HepG2 (cell line): ENCODE data around the gene SNX11. TPM values are rescaled to one million over a fixed set of nuclear protein-coding genes. Genes with fewer than 3 reads are reported as not detected.

ENCODE experiments used
- HNRNPL ChIP-seq: fragments of 200-400 bp; formaldehyde crosslinking; IDR thresholded peaks from 2 replicates; pipeline ENCODE4 v1.6.1; 2017; ENCODE audit warnings: mild to moderate bottlenecking, low read depth, low read length
- NR2F6 ChIP-seq, 2 experiments: IDR thresholded peaks; 2 replicates each; pipeline ENCODE4 v1.6.1; 2016; ENCODE audit warnings: antibody characterized with exemption in 1 of 2, mild to moderate bottlenecking in 1 of 2
- RBM22 ChIP-seq: fragments of 200-400 bp; formaldehyde crosslinking; optimal IDR thresholded peaks from 2 replicates; pipeline ENCODE3; 2017; ENCODE audit warnings: mild to moderate bottlenecking, low read length, moderate library complexity
- THRA ChIP-seq: sonication (generic); formaldehyde crosslinking; IDR thresholded peaks from 2 replicates; pipeline ENCODE4 v1.4.0; 2020; ENCODE audit warnings: missing genetic modification reagents, borderline replicate concordance
- ZBED4 ChIP-seq: sonication (generic); formaldehyde crosslinking; IDR thresholded peaks from 2 replicates; pipeline ENCODE4 v1.4.0; 2020; ENCODE audit warnings: missing genetic modification reagents, borderline replicate concordance
- ZMYM3 ChIP-seq: sonication (generic); formaldehyde crosslinking; IDR thresholded peaks from 2 replicates; pipeline ENCODE4 v1.5.1; 2020; ENCODE audit warnings: mild to moderate bottlenecking, missing genetic modification reagents
- ZNF207 ChIP-seq: fragments of 450-650 bp; IDR thresholded peaks from 2 replicates; pipeline ENCODE4 v1.6.1; 2016; ENCODE audit warnings: antibody characterized with exemption, borderline replicate concordance
- ZNF3 ChIP-seq: IDR thresholded peaks from 2 replicates; pipeline ENCODE4 v1.7.0; 2017; ENCODE audit warnings: inconsistent platforms
- ZNF318 ChIP-seq: sonication (generic); formaldehyde crosslinking; IDR thresholded peaks from 2 replicates; pipeline ENCODE4 v1.4.0; 2020; ENCODE audit warnings: mild to moderate bottlenecking, missing genetic modification reagents
- ZNF414 ChIP-seq: sonication (generic); formaldehyde crosslinking; IDR thresholded peaks from 2 replicates; pipeline ENCODE4 v1.5.0; 2020; ENCODE audit warnings: missing genetic modification reagents
- ZNF710 ChIP-seq: sonication (generic); formaldehyde crosslinking; IDR thresholded peaks from 2 replicates; pipeline ENCODE4 v1.5.0; 2020; ENCODE audit warnings: mild to moderate bottlenecking, missing genetic modification reagents, borderline replicate concordance
- polyA plus RNA-seq, 8 experiments: library from polyadenylated mRNA; depleted of rRNA in 3 of 8; stranded (reverse) in 7 of 8; unstranded in 1 of 8; fragments of >200 nt; fragmentation: Illumina TruSeq in 4 of 8; extraction: Trizol in 4 of 8; gene quantifications; 2 replicates each; pipeline versions ENCODE4 v1.2.1 to v1.2.3, GENCODE V29; 2011 to 2016; ENCODE audit warnings: low read depth in 4 of 8, missing spikeins in 1 of 8, mixed read lengths in 1 of 8; ENCODE audit not compliant: insufficient read depth in 1 of 8
- total RNA-seq, 5 experiments: library from RNA; depleted of rRNA; stranded (reverse); fragments of >200 nt; fragmentation: Illumina TruSeq; extraction: Trizol; gene quantifications; 2 replicates each; pipeline ENCODE4 v1.2.3, GENCODE V29; 2016; ENCODE audit warnings: low read depth in 1 of 5

SNX11 gene
- total and polyA plus RNA-seq, 2 of the 13 experiments (the other 11 are each of a cell fraction or from before 2014, with no cell fraction given), result 12.9 to 14.0 TPM

- no peak for TF ChIP-seq ZNF318 (CRISPR knock-in tag)
- peak; percentile 80 for TF ChIP-seq THRA (CRISPR knock-in tag)
- TF ChIP-seq NR2F6 (IDR thresholded peaks at IDR 0.05), result no peak
- 0 out of 2 replicates have a peak, but pooled peaks have one; percentile 18 for TF ChIP-seq NR2F6 (CRISPR knock-in tag; IDR thresholded peaks at IDR 0.05)
- peak; percentile 77; the same call in 1 of the 2 replicates for TF ChIP-seq ZNF414
- TF ChIP-seq HNRNPL, result no peak
- peak; percentile 84 for TF ChIP-seq ZNF710
- no peak for TF ChIP-seq ZNF3
- TF ChIP-seq RBM22, result no peak
- TF ChIP-seq ZNF207, result no peak
- TF ChIP-seq ZMYM3 (CRISPR knock-in tag), result peak; percentile 84; the same call in 1 of the 2 replicates
- TF ChIP-seq ZBED4 (CRISPR knock-in tag), result no peak
Measured at GRCh38 chr17:48101012-48101720, 6.4 kb upstream of the SNX11 start, which contains the start of gene CBX1 (continued).
